Measurements from ENCODE around the gene TMPRSS2. TPM values are rescaled to one million over a fixed set of nuclear protein-coding genes. Genes with fewer than 3 reads are reported as not detected.

Gene TMPRSS2
- total RNA-seq, 1 donor from 2014 or later, result 0.99 TPM

DNA sequence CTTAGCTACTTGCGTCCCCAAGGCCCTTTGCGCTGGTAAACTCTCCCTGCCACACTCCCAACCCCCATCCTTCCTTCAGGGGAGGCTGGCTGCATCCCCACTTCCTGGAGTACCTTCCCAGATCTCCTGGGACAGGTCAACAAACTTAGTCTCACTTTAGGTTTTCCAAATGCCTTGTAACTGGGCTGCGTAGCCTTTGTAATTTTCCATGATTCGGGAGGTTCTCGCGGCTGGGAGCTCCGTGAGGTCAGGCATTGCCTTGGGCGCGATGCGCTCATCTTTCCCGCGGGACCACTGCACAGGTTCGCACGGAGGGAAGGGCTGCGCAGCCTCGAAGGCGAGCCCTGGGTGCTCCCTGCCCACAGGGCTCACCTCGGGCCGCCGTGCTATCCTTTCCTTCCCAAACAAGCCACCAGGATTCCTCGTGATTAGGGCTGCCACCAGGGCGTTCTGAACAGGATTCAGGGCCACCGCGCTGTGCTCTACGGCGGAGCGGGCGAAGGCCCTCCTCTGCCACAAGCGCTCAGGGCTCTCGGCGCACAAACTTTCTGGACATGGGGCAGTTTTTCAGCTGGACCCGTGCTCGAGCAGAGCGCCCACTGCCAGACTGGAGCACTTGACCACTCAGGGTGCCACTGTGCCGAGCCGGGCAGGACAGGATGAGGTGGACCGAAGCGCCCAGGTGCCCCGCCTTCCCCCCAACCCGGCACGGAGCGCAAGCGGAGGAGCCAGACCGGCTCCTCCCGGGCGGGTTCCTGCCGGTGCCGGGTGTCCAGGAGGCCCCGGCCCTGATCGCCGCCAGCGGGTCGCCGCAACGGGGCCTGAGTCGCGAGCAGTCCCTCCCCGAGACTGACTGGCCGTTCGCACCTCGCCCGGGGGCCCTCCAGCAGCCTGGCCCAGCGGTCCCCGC, 1.1 kb downstream of the TMPRSS2 start:
- H3K4me1 ChIP-seq, result peaks cover 6% of the 10 kb centered on the region
- H3K4me3 ChIP-seq, result peak overlapping the region; percentile 68
- no peaks in the 10 kb centered on the region for H3K9me3 ChIP-seq (ENCODE audit: low read depth)
- H3K9ac ChIP-seq, result no peak overlapping the region
- peaks cover 50% of the 10 kb centered on the region for H3K27me3 Mint-ChIP-seq (ENCODE audit: insufficient read depth, low read depth)
- H4K20me1 ChIP-seq (ENCODE audit: low read depth), result peaks cover 7% of the 10 kb centered on the region
- peak overlapping the region; percentile 64 for H3K4me3 Mint-ChIP-seq
- H3F3A ChIP-seq (ENCODE audit: low read depth), result peaks cover 5% of the 10 kb centered on the region
- peaks cover 52% of the 10 kb centered on the region for H3K27me3 ChIP-seq
- no peak overlapping the region for H3K27ac Mint-ChIP-seq
- H3K4me2 ChIP-seq, result peak overlapping the region; percentile 96
- no peaks in the 10 kb centered on the region for H3K4me1 Mint-ChIP-seq
- TF ChIP-seq EZH2 (IDR thresholded peaks at IDR 0.05) (peak; percentile 87), CTCF (IDR thresholded peaks at IDR 0.05) (peak; percentile 26), EZH2phosphoT487 (IDR thresholded peaks at IDR 0.05) (peak; percentile 38)
- peak overlapping the region; percentile 98 for H2AFZ ChIP-seq (replicated peaks)
- peak; percentile 74 for DNase-seq (ENCODE audit: low spot score)
- H3K36me3 ChIP-seq, result no peaks in the 10 kb centered on the region
- no peaks in the 10 kb centered on the region for H3K79me2 ChIP-seq (ENCODE audit: low read depth)
- H3K9me3 Mint-ChIP-seq, result peaks cover 2% of the 10 kb centered on the region
- no peak overlapping the region for H3K27ac ChIP-seq
- no peaks in the 10 kb centered on the region for H3K36me3 Mint-ChIP-seq

DNA sequence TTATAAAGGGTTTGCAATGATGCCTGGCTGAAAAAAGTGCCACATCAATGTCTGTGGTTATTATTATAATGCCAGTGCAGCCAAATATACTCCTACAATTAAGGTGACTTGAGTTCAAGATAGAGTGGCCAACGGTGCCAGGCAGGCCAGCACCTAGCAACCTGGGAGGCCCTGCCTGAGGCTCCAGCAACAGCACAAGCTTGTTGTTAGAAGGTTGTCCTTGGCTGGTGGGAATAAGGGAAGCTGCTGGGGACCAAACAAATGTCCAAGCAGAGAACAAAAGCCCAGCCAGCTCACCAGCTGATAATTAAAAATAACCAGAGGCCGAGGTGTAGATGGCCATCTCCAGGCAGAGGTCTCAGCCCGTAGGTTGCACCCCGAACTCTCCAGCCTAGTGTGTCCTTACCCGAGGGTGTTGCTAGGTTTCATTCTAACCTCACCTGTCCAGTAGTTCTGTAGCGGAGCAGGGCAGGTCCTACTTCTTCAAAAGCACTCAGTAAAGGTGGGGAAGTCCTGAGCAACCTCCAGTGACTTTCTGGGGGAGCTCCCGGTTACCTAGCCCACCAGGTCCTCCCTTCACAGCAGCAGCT, 1.9 kb downstream of the TMPRSS2 start:
- H3K27ac Mint-ChIP-seq, result no peak overlapping the region
- Histone ChIP-seq H3K27ac (no peak overlapping the region), H2AFZ (replicated peaks) (no peak overlapping the region), H3K27me3 (peaks cover 52% of the 10 kb centered on the region), H4K20me1 (ENCODE audit: low read depth) (peaks cover 7% of the 10 kb centered on the region), H3F3A (ENCODE audit: low read depth) (peaks cover 5% of the 10 kb centered on the region), H3K4me2 (peak overlapping the region; percentile 96), H3K79me2 (ENCODE audit: low read depth) (no peaks in the 10 kb centered on the region), H3K4me3 (peak overlapping the region; percentile 68), H3K9me3 (ENCODE audit: low read depth) (no peaks in the 10 kb centered on the region), H3K36me3 (no peaks in the 10 kb centered on the region), H3K4me1 (peaks cover 6% of the 10 kb centered on the region), H3K9ac (no peak overlapping the region)
- H3K27me3 Mint-ChIP-seq (ENCODE audit: insufficient read depth, low read depth), result peaks cover 45% of the 10 kb centered on the region
- no peak for TF ChIP-seq EZH2phosphoT487 (IDR thresholded peaks at IDR 0.05)
- TF ChIP-seq CTCF (IDR thresholded peaks at IDR 0.05), result no peak
- no peak for TF ChIP-seq EZH2 (IDR thresholded peaks at IDR 0.05)
- no peak for DNase-seq (ENCODE audit: low spot score)
- no peaks in the 10 kb centered on the region for H3K4me1 Mint-ChIP-seq
- H3K9me3 Mint-ChIP-seq, result peaks cover 2% of the 10 kb centered on the region
- peak overlapping the region; percentile 46 for H3K4me3 Mint-ChIP-seq
- H3K36me3 Mint-ChIP-seq, result no peaks in the 10 kb centered on the region

DNA sequence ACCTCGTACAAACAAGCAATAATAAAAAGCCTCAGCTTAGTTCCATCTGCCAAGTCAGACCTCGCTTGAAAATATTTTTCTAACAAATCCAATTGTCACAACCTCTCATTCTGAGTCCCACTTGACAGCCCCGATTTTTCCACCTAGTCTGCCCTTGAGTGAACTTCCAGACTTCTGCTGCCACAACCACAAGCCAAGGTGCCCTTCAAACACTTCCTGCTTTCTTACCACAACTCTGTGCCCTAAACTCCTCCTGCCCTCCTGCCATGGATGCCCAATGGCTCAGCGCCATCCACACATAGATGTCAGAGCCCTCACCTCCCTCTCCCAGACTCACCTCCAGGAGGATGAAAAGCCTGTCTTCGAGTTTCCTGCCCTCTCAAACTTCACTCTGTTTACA, 3.9 kb downstream of the TMPRSS2 start:
- Histone ChIP-seq H3K4me2 (no peak overlapping the region), H2AFZ (replicated peaks) (no peak overlapping the region), H3K27me3 (peaks cover 42% of the 10 kb centered on the region), H3K9me3 (ENCODE audit: low read depth) (no peaks in the 10 kb centered on the region), H3K27ac (no peak overlapping the region), H3K36me3 (no peaks in the 10 kb centered on the region), H3K4me1 (peaks cover 6% of the 10 kb centered on the region), H3K79me2 (ENCODE audit: low read depth) (peaks cover 3% of the 10 kb centered on the region), H3K4me3 (no peak overlapping the region), H3K9ac (no peak overlapping the region), H3F3A (ENCODE audit: low read depth) (peaks cover 5% of the 10 kb centered on the region), H4K20me1 (ENCODE audit: low read depth) (peaks cover 7% of the 10 kb centered on the region)
- Mint-ChIP-seq H3K4me1 (no peaks in the 10 kb centered on the region), H3K36me3 (no peaks in the 10 kb centered on the region), H3K9me3 (peaks cover 2% of the 10 kb centered on the region), H3K4me3 (no peak overlapping the region), H3K27me3 (ENCODE audit: insufficient read depth, low read depth) (peaks cover 29% of the 10 kb centered on the region), H3K27ac (no peak overlapping the region)
- TF ChIP-seq EZH2phosphoT487 (IDR thresholded peaks at IDR 0.05) (no peak), CTCF (IDR thresholded peaks at IDR 0.05) (no peak), EZH2 (IDR thresholded peaks at IDR 0.05) (no peak)
- DNase-seq (ENCODE audit: low spot score), result no peak
